Islet precursor cell (in vitro differentiated cells): ENCODE measurements around the gene CDH1.
"Not testable (repeated sequence)": the region's sequence is repeated elsewhere in the genome, so short reads cannot be mapped to it uniquely, and the experiment has no call there.

Experiments
- DNase-seq: peaks from one replicate; pipeline ENCODE4 v3.0.0-alpha.2; 2018

The CDH1 gene

DNA sequence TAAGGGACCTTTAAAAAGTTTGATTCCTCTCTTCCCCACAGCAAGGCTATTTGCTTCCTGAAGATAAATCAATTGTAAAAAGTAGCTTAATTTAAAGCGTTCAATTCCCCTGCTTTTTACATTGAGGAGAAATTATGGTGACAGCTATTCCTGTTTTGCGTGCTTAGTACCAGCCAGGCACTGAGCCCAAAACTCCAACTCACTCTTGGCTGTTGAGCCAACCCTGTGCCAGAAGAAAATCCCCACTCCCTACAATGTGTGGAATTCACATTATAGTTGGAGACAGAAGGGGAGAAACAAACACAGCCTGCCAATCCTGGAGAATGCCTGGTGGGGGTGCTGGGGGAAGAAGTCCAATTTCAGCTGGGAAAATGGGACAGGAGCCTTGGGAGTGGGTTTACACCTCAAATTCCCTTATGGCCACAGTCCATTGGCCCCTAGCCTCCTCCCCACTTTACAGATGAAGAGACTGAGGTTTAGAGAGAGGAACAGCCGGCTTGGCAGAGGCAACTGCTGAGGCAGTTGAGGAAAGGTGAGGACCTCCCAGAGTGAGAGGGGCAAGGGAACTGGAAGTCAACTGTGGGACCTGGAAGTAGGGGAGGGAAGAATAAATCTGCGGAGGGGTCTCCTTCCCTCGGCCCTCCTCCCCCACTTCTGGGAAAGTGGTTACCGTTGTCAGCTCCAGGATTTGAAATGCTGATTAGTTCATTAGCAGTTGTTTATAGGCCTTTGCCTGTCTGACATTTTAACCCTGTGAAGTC is 26.1 kb downstream of the CDH1 start:
- no peak for DNase-seq

DNA sequence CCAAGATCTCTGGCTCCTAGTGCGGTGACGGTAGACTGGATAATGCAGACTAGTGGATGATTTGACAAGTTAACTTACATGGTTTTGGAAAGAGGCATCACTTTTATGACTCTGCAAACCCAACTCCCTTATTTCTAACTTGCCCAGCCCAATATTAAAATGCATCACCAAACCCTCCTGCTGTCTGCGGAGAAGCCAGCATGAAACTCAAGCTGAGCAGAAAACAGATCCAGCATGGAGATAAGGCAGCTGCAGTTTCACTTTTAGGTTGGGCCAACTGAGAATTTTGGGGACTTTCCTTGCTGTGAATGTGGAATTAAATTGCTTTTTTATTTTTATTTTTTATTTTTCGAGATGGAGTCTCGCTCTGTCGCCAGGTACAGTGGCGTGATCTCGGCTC is 27.8 kb downstream of the CDH1 start:
- no peak for DNase-seq

DNA sequence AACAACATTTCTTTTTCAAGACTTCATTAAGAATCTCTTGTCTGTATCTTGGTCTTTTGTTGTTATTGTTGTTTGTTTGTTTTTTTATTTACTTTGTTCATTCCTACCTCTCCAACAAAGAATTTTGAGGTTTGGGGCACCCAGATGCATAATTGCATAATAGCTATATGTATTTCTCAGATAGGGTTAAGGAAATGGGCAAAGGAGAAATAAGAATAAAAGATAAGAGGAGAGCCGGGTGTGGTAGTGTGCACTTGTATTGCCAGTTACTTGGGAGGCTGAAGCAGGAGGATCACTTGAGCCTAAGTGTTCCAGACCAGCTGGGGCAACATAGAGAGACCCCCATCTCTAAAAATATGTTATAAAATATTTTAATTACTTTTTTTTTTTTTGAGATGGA is 30.5 kb downstream of the CDH1 start:
- no peak for DNase-seq

GRCh38 chr16:68768175-68768574 is 31.1 kb downstream of the CDH1 start:
- no peak for DNase-seq

- DNase-seq: no peak
Observed at GRCh38 chr16:68768771-68769170, 31.7 kb downstream of the CDH1 start.

- DNase-seq: no peak
Observed at GRCh38 chr16:68770671-68771070, 33.6 kb downstream of the CDH1 start.

GRCh38 chr16:68772030-68772681 is 35.1 kb downstream of the CDH1 start:
- no peak for DNase-seq

DNA sequence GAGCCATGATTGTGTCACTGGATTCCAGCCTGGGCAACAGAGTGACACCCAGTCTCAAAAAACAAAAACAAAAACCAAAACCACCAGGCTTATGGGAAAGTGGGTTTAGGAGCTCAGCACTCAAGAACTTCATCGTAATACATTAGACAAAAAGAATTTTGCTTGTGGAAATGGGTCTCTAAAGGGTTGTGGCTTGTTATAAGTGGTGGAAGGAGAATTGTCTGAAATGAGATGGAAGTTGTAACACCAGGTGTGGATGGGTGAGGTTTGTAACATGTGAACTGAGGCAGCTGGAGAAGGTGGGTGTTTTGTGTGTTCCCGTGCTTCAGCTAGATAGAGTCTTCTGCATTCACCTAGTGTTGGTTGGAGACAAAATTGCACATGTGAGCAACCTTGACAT is 35.8 kb downstream of the CDH1 start:
- no peak for DNase-seq

DNA sequence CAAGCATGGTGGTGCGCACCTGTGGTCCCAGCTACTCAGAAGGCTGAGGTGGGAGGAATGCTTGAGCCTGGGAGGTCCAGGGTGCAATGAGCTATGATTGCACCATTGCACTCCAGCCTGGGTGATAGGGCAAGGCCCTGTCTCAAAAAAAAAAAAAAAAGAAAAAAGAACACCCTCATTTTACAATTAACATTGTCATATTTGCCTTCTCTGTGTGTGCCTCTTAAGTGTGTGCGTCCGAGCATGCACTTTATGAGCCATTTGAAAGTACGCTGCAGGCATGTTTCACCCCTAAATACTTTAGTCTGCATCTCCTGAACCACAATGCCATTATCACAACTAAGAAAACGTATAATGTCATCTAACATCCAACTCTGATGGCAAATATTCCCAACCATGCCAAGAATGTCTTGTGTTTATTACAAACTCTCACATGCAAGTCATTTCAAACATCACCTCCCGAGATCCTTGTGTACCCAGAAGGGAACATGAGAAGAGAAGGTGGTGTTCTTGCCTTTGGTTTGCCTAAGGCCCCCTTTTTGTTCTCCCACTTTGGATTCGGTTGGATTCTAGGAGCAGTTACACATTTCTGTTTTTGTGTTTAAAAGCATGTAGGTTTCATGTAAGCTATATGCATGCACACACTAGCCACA is 38.0 kb downstream of the CDH1 start:
- DNase-seq: no peak

DNA sequence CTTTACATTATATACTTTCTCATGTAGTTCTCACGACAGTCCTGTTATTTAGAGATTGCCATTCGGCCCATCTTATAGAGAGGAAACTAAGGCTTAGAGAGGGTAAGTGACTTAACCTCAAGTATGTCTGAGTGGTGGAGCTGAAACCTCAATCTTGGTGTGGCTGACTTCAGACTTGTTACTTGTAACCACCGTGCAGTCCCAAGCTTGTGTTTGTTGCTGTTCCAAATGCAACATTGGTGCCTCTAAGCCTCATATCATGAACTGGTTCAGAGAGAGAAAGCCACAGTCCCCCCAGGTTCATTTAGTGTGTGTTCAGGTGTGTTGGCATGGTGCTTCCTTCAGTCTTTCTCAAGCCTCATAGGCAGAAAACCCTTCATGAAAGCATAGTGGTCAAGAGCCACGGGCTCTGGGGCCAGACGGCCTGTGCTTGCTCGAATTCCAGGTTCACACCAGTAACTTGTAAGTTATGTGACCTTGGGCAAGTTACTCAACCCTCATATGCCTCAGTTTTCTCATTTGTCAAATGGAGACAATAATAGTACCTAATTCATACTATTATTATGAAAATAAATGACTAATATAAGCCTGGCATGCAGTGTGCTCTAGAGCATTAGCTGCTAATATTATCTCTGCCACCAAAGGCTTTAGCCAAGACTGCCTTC is 39.9 kb downstream of the CDH1 start:
- no peak for DNase-seq

DNA sequence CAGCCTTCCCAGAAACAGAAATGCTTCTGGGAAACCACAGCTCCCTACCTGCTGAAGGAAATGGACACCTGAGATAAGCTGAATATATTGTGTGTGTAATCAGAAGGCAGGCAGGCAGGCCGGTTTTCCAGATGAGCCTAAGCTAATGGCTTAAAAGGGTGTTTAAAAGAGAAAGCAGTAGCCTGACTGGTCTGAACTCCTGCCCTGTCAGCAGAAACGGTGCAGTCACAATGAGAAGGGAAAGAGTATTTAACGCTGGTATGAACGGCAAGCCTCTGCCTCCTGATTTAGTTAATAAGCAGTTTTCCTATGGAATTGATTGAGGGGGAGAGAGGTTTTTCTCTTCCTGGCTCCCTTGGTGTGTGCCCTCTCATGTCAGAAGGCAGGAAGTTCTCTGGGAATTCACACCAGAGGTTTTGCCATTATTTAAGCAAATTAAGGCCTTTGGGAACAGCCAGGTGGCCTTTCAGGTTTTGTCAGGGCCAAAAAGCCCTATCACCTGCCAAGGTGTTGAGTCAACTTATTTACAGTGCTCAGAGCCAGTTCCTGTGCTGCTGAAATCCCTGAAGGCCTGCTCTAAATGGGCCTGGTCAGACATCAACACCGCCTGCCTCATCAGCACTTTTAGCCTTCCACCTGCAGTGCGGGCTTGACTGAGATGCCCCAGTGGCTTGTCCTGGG is 41.6 kb downstream of the CDH1 start:
- peak; percentile 91 for DNase-seq

- no peak for DNase-seq
Observed at GRCh38 chr16:68779891-68780290, 42.8 kb downstream of the CDH1 start.

DNA sequence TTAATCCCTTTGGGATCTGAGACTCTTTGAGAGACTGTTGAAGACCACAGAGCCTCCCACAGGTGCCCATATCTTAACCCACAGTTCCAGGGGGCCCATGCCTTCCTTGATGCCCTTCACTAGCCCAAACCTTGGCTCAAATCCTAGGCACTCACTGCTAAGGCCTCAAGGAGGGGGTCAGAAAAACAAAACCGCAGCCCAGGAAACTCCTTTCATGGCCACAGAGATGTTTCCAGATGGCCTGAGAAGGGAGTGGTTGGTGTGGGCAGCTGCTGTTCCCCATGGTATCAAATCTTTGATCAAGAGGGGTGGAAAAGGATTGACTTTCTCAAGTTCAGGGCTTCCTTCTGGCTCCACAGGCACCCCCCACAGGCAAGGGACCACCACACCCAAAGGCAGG is 44.7 kb downstream of the CDH1 start:
- no peak for DNase-seq

DNA sequence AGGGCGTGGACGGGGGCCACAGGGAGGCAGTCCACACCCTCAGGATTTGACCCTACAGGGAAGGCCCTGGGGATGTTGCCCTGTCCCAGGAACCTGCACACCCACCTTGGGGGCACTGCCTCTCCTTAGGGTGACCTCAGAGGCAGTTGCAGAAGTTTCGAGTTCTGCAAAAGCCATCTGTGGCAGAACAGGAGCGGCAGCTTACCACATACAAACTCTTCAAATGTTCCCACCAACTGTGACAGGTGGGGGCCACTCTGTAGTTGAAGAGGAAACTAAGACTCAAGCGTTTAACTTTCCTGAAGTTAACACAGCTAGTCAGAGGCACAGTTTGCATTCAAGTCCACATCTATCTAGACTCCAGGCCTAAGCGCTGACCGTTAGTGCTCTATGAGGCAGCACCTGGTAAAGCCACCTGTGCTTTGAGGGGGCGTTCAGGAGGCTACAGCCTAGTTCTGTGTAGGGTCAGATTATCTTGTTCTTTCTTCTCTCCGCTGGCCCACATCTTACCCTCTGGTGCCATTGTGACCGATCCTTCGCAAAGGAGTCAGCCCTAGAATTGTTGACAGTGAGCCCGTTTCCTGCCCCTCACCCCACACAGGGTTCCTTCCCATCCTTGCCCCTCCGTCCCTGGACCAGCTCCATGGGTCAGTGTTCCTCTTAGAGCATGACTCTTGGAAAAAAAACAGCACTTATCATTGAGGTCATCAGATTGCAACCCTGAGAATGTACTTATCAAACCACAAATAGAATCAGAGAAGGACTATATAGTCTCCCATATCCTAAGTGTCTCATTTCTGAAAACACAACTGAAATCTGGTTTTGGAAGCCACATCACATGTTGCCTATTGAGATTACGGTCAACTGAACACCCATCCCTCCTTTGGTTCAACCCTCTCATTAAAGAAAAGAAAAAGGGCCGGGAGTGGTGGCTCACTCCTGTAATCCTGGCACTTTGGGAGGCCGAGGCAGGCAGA is 45.4 kb downstream of the CDH1 start:
- no peak for DNase-seq

- DNase-seq: no peak
Observed at GRCh38 chr16:68784226-68784625, 47.1 kb downstream of the CDH1 start.

DNA sequence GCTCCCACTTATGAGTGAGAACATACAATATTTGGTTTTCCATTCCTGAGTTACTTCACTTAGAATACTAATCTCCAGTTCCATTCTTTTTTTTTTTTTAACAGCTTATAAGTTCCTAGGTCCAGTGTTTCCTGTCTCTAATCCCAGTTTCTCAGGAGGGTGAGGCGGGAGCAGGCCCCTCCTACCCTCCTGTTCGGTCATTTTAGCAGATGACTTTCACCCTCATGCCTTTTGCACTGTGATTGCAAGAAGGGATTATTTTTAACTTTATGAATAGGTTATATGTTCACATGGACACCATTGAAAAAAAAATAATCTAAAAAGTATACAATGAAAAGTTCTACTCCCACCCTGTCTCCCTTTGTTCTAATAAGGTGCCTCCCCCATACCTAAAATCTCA is 47.6 kb downstream of the CDH1 start:
- DNase-seq: no peak

- DNase-seq: no peak
Observed at GRCh38 chr16:68785715-68786114, 48.6 kb downstream of the CDH1 start.

DNA sequence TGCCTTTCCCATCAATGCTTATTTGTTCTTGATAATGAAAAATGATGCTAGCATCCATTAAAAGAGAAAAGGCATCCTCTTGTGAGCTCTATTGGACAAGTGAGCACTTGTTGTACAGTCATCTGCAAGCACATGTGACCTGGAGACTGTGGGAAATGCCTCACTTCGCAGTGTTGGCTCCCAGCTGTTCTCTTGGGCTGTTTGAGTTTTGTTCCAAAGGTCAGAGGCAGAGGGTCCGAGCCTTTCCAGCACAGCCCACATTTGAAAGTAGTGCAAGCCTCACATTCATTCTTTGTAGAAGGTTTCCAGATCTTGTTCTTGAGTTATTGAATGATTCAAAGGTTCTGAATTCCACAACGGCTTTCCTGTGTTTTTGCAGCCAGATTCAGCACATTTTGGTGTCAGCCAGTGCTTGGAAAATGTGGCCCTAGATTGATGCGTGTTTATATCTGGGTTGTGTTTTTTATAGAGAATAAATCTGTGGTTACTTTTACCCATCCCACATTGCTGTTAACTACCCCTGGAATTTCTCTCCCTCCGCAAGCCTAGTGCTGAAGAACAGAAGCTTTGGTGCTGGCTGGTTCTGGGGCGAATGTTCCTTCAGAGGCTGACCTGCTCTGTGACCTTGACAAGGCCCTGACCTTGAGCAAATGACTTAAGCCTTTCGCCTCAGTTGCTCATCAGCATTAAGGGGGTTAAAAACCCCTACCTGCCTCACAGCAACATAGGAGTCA is 49.8 kb downstream of the CDH1 start:
- DNase-seq: no peak

DNA sequence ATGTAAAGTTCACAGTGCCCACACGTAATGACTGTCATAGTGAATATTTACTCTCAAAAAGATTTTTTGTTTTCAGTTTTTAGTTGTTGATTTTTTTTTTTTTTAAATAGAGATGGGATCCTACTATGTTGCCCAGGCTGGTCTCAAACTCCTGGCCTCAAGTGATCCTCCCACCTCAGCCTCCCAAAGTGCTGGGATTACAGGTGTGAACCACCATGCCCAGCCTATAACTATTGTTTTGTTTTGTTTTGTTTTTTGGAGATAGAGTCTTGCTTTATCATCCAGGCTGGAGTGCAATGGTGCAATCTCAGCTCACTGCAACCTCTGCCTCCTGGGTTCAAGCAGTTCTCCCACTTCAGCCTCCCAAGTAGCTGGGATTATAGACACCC is 50.3 kb downstream of the CDH1 start:
- DNase-seq: not testable (repeated sequence)

GRCh38 chr16:68790130-68790761 is 53.2 kb downstream of the CDH1 start:
- DNase-seq: peak; percentile 82

- no peak for DNase-seq
Observed at GRCh38 chr16:68790944-68791343, 53.9 kb downstream of the CDH1 start.
